HG03159 (cell line): ENCODE results near the gene ID3.

Source experiments
- ATAC-seq: cut with Tn5 transposase; IDR thresholded peaks from one replicate; pipeline ENCODE4 v1.9.1; 2021; ENCODE audit warnings: mild to moderate bottlenecking, moderate library complexity; ENCODE audit not compliant: unreplicated experiment

The ID3 gene

DNA sequence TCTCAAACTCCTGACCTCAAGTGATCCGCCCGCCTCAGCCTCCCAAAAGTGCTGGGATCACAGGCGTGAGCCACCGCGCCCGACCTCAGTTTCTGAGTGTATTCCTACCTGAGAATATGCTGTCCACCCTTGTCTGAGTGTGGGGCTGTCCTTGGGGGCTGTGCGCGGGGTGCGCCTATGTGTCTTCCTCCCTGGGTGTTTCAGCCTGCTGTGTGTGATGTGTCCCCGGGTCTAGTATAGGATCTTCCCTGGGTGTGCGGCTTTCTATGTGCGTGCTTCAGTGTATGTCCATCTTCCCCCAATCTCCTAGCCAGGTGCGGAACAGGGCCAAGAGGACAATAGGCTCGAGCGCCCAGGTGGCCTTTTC, 8.3 kb upstream of the ID3 start:
- ATAC-seq, result no peak

DNA sequence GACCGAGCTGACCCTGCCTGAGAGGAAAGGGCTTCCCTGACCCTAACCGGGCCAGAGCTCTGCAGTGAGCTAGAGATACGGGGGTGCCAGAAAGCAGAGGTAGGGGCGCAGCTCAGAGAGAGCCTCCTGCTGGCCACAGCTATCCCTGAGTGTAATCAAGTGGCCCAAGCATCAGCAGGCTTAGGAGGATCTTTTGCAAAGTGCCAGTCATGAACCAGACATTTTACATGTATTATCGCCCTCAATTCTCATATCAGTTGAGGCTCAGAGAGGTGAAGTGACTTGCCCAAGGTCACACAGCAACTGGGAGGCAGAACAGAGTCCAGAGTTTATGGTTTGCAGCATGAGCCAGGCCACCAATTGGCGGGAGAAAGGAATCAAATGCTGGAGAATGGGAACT, 7.0 kb upstream of the ID3 start:
- ATAC-seq, result no peak

DNA sequence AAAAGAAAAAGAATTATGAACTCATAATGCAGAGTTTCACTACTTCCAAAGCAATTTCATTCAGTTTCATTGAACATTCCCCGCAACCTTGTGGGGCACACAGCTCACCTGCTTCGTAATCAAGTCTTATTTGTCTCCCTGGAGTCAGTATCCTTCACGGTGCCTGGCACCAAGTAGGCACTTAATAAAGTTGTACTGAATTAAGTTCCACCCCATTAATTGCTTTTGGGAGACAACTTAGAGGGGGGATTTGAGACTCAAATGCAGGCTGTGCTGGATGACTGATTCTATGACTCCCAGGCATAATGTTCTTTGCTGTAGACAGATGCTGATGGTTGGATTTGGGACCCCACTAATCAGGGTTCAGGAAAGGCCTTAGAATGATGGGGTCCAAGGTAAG, 6.5 kb upstream of the ID3 start:
- ATAC-seq, result no peak

DNA sequence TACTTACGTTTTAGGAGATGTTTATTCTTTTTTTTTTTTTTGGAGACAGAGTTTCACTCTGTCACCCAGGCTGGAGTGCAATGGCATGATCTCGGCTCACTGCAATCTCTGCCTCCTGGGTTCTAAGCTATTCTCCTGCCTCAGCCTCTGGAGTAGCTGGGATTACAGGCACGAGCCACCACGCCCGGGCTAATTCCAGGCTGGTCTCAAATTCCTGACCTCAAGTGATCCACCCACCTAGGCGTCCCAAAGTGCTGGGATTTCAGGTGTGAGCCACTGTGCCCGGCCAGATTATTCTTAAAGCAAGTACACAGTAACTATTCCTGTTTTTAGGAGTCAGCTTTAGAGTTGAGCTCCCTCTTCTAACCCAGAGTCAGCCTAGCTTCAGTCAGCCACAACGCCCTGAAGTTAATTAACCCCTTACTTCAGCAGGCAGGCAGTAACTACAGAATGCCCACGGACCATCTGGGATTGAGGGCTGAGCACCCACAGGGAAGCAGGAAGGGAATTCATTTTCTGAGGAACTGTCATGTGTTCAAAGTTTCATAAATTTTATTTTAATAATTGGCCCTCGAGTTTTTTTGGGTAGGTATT, 5.3 kb upstream of the ID3 start:
- ATAC-seq, result no peak

DNA sequence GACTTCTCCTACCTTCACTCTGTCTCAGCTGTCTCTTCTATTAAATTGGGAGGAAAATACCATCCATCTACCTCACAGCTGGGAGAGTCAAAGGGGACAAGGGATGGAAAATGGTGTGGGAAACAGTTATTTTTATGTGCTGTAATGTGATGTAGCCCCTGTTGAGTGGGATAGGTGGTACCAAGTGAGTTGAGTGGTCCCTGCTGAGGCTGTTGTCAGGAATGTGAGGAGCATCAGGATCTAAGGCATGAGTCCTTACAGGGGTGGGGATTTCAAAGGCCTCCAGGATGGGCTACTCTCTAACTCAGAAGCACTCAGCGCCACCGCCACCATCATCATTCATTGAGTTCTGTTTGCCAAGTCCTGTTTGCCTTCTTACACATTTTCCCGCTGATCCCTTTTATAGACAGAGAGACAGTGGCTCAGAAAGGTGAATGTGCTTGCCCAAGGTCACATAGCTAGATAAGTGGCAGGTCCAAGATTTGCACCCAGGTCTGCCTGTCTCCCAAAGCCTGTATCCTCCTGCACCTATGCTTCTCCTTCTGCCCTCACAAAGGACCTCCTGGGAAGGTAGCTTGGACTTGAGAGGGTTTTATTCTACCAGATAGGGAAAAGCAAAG, 4.6 kb upstream of the ID3 start:
- ATAC-seq, result no peak

DNA sequence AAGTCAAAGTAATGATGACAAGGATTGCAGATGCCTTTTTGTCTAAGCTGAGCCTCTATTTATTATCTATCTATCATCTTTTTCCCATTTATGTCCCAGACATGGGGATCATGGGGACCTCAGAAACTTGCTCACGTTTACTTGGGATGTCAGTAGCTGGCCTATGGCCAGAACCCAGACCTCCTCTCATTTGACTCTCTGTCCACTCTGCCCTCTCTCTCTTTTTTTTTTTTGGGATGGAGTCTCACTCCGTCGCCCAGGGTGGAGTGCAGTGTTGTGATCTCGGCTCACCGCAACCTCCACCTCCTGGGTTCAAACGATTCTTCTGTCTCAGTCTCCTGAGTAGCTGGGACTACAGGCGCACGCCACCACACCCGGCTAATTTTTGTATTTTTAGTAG, 3.7 kb upstream of the ID3 start:
- no peak for ATAC-seq

DNA sequence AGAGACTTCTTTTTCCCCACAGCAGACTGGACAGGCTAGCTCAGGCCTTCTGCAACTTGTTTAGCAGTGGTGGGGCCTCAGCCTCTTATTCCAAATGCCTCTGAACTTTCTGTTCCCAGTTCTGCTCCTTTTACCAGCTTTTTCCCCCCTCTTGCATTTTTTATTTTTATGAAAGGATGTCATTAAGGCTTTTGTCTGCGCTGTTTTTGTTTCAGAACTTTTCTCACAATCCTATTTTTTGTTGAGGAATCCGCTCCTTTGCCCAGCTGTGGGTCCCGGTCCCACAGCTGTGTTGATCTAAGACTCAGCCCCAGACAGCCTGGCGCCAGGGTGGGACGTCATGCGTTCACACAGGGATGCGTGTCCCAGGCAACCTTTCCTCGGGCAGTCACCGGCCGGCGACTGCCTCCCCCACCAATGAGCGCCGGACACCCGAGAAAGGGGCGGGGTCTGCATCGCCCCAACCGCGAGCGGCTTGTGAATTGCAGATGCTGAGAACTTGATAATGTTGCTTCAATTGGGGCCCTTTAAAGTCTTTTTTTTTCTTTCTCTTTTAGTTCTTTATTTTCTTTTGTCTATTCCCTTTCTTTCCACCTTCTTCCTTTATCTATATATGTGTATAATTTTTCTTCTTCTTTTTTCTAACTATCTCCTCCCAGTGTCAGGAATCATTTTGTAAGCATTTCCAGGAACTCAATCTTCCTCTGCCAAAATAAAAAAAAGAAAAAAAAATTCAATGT, 3.0 kb upstream of the ID3 start:
- no peak for ATAC-seq

DNA sequence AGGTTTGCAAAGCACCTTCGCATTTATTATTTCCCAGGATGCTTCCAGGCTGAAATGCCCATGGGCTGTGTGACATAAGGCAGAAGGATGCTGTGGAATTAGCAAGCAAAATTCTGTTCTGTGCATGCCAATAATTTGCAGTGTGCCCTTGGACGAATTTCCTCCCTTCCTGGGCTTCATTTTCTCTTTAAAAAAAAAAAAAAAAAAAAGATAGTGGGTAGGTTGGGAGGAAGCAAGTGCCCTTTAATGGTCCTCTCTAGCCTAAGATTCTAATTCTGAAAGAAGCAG, 2.5 kb upstream of the ID3 start:
- ATAC-seq, result no peak

DNA sequence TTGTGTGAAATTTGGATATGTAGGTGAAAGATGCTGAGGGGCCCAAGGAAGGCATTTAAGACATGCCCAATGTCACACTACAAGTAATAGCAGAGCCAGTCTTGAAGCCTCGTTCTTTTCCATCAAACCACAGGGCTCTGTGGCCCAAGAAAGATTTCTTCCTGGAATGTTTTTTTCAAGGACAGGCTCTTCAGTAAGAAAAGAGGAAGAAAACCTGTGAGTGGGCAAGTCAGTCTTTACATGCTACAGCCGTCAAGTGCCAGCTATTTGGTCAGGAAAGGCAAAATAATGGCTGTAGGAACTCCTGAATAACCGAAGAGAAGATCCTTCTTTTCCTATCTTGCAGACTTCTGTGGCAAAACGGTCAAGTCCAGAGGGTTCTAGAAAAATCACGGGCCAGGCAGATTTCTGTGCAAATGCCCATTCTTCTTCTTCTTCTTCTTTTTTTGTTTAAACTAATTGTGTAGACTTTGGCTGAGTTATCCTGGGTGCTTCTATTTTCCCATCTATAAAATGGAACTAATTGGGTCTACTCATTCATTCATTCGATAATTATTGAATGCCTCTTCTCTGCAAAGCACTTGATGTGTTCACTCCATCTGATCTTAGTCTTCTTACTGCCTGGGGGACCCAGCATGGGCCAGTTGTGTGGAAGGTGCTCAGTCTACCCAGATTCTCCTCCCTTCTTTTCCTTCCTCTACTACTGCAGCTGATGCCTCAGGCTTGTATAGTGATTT, 1.9 kb upstream of the ID3 start:
- ATAC-seq, result no peak

DNA sequence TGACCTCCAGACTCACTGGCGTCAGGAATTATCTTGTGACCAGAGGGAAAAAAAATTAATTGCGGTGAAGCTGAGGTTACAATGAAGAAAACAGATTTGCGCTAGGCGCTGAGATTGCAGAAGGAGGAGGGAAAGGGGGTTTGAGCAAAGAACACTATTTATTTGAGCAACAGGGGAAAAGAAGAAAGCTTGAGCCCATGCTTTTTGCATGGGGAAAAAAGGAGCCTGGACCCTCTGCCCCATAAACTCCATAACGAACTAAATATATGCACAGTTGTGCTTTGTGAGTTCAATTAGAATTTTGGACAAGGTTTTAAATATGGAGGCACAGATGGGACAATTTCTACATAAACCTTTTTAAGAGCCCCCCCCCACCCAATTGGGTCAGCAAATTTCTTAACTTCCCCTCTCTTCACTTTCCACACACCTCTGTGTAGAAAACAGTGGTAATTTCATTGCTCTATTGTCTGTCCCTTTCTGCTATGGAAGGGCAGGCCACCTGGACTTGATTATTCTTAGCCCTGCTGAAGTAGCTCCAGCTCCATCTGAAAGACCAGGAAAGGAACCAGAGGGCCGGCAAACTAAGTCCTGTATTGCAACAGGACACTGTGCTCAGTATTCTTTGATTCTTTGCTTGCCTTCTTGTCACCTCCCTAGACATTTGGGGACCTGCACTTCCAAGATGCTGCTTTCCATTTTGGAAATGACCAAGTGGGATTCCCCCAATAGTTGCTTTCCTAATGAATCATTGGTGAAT, 862 bp upstream of the ID3 start:
- ATAC-seq, result no peak

DNA sequence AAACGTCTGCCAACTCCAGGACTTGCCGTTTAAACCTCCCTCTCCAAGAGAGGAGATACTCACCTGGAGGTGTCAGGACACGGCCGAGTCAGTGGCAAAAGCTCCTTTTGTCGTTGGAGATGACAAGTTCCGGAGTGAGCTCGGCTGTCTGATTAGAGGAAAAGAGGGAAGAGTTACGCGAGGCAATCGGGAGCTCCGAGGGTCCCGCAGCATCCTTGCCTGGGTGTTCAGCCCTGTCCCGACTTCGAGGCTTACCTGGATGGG, 497 bp downstream of the ID3 start:
- no peak for ATAC-seq

DNA sequence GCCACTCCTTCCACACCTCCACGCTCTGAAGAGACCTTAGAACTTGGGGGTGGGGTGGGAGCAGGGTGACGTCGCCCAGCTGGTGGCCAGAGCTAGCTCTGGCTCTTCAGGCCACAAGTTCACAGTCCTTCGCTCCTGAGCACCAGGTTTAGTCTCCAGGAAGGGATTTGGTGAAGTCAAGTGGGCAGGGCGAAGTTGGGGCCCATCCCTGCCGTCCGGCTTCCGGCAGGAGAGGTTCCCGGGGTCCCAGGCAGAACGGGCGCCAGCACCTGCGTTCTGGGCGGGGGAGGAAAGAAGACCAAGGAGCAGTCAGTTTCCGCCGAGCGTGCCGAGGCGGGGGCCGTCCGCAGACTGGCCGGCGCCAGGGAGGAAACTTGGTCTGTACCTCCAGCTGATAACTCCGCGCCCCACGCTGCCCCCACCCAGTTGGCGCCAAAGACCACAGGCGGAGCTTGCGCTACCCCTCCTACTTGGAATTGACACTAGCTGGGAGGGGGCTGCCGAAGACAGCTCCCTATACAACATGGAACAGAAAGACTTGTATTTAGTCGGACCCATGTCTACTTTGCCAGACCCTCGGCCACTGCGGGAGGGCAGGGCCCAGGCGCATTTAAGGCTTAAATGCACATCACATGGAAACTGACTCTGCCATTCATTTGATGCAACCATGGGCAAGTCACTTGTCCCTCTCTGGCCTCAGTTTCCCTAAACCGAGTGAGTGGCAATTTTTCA, 995 bp downstream of the ID3 start:
- no peak for ATAC-seq

DNA sequence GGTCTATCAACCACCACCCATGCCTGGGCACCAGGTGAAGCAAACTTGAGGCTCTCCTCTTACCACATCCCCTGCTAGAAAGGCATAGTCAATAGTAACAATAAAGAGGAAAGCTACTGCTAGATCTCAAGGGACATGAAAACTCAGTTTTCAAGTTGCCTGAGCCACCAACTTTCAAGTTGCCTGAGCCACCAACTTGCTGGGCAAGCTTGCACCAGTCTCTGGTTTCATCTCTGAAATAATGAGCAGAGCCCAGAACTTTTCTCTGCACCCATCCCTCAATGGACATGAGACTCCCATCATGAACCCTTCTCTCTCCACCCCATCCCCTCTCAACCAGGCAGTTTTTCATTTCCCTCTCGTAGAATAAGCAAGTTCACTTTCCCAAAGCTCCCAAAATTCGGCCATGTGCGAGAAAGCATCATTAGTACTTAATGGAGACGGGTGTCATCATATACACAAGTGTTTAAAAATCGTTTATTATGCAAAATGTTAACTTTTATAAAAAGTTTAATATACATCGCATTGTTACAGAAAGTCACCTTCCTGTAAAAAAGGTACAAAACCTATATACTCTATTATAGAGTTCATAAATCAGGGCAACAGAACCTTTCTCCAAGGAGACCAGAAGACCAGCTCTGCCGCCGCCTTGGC, 1.7 kb downstream of the ID3 start:
- ATAC-seq, result no peak

DNA sequence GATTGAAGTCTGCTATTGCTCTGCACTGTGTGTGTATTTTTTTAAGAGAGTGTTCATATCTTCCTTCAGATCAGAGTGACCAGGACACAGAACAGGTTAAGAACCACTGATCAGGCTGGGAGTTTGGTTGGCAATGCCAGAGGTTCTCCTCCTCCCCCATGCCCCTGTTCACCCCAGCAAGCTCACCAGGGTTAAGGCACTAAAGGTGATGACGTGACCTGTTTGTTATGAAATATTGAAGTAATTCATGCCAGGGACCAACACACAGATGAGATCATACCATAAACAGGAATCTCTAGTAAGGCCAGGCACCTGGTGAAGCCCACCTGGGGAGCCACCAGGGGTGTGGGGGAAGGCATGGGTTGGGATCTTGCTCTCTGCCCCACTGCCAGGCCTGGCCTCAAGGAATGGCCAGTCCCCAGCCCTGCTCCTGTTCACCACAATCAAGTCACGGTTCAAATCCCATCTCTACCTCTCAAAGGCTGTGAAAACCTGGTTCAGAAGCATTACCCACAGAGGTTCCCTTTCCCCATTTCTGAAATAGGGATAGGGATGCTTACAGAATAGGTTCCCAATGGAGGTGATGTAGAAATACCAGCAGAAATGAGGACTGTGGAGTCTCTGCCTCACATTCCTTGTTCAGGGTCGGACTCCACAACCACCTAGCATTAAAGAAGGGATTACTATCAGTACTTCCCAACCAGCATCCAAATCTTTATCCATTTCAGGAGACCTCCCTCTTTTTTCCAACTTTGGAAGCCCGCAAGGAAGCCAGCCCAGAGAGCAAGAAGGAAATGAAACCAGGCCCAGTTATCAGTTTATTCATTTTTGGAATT, 2.4 kb downstream of the ID3 start:
- no peak for ATAC-seq

DNA sequence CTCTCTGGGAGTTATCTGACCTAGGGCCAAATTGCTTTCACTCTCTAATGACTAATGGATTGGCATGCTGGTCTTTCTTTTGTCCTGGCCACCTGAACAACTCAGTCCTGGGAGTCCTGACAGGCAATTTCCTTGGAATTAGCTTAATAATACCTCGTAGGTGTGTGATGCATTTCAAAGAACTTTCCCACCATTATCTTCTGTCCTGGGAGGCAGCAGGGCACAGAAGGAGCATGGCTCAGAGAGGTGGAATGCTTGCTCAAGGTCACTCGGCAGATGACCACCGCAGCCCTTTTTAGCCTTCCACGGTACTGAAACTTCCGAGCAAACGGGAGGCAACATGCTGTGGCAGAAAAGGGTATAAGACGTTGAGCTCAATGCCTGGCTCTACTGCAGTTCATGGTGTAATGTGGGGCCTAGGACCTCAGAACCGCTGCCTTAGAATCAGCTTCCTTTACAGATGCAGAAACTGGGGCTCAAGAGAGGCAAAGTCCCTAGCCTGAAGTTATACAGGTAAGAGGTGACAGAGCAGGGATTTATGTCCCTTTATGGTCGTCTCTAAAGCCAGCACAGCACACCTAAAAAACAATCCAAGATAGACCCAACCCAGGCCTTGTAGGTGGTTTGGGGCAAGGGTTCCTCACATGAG, 3.2 kb downstream of the ID3 start:
- no peak for ATAC-seq

DNA sequence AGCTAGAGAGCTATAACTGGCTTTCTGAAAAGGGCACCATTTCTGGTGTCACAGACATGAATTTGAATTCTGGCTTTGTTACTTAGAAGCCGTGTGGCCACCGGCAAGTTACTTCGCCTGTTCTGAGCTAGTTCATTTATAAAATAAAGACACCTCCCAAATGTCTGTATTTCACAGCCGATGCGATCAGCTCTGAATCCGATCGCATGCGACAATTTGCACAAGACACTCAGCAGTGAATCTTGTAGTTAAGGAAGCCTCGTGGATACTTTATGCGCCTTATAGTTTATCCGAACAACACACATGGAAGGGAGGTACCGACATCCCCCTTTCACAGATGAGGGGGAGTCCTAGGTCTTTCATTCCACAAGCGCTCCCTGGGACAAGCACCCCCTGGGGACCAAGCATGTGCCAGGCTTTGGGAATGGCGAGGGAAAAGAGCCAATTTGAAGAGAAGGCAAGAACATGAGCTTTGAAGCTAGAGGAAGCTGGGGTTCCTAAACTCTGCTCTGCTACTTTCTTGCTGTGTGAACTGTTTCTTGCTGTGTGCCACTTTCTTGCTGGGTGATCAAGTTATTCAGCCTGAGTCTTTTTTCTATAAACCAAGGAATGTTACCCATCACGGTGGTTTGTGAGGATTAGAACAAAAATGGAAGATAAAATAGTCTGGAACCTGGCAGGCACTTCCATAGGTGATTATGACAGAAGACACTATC, 3.9 kb downstream of the ID3 start:
- no peak for ATAC-seq

DNA sequence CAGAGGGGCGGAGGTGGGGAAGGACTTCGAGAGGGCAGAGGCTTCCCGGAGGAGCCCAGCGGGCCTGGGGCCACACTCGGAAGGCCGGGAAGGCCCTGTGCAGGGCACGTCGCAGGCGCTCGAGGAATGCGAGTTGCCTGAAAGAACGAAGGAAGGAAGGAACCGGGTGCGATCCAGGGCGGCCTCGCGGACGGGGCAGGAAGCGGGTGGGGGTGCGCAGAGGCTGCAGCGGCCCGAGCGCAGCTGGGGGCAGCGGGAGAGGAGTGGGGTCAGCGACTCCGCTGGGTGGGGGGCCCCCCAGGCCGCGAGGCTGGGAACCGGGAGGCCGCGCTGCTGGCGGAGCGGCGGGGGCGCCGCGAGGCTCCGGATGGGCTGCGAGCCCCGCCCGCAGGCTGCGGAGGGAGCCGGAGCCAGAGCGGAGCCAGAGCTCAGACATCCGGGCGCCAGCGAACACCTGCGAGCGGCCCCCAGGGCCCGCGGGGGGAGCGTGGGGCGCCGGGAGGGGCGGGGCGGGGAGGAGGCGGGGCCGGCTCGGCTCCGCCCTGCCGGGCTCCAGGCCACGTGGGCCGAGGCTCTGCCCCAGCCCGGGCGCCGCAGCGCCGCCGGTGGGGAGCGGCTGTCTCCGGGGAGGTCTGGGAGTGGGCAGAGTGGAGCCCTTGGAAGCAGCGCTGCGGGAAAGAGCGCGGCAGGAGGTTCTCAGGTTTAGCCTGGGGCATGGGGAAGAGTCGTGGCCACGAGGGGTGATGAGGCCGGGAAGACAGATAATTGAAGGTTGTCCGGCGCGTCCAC, 4.6 kb downstream of the ID3 start:
- peak; percentile 45 for ATAC-seq

DNA sequence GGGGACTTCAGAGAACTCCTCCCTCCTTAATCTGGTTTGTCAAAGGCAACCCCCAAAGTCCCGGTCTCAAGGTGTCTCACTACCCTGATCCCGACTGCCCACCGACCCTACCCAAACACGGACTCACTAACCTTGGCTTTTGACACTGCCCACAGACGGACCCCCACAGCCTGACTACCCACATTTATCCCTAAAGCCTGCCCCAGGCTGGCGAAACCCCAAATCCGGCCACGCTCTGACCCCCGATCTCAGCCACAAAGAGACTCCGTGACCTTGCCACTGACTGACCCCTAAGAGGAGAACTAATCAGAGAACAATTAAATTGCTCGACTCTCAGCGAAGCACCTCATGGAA, 5.2 kb downstream of the ID3 start:
- ATAC-seq, result no peak
